H1 (cell line): ENCODE data around the gene EIF4E1B. TPM values are rescaled to one million over a fixed set of nuclear protein-coding genes. Genes with fewer than 3 reads are reported as not detected.

Experiments
- RBBP5 ChIP-seq: IDR thresholded peaks from 2 replicates; pipeline ENCODE4 v1.7.1; 2012; ENCODE audit warnings: low read depth, mild to moderate bottlenecking, inconsistent platforms, low read length, moderate library complexity, borderline replicate concordance
- polyA plus RNA-seq, 7 experiments: library from polyadenylated mRNA; depleted of rRNA in 3 of 7; stranded (reverse) in 5 of 7; unstranded in 2 of 7; fragments of >200 nt in 5 of 7; fragments of 200-250 nt in 2 of 7; gene quantifications; 1 replicate in 5 of 7; 2 replicates in 1 of 7; 4 replicates in 1 of 7; pipeline versions ENCODE4 v1.2.1 to v1.2.3, GENCODE V29; 2011 to 2013; ENCODE audit warnings: missing spikeins in 2 of 7, mixed read lengths in 2 of 7
- total RNA-seq: library from RNA; stranded (reverse); fragmentation: NEBNext Ultra II Directional; extraction: Animal tissue kit (Norgen Biotek cat#: 25700); gene quantifications from 2 replicates; pipeline ENCODE4 v1.2.1, GENCODE V29; 2021

EIF4E1B gene
- total and polyA plus RNA-seq, 2 of the 8 experiments (the other 6 are each of a cell fraction or from before 2014, with no cell fraction given): 0.97 to 1.3 TPM

DNA sequence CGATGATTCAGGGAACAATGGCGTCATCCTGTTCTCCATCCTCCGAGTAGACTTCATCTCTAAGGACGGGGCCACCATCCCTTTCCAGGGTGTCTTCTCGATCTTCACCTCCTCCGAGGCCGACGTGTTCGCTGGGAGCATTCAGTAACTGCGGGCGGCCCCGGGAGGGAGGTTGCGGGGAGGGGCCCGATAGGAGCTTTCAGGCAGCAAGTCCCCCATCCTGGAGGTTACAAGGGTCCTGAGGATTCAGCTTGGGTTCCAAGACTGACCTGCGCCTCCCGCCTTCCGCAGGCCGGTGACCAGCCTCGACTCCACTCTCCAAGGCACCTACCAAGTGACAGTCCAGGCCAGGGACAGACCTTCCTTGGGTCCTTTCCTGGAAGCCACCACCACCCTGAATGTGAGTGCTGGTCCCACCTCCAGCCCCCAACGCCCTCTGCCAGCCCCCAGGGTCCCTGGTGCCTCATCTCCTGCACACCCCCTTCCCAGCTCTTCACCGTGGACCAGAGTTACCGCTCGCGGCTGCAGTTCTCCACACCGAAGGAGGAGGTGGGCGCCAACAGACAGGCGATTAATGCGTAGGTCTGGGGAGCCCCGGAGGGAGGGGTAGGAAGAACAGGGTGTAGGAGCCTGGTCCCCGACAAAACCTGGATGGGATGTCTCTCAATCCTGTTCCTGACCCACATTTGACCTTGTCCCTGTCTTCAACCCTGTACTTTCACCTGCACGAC is 41.3 kb upstream of the EIF4E1B start (continued):
- TF ChIP-seq RBBP5: no peak
